IMR-90 (cell line): ENCODE data around the gene STARD13. TPM values are rescaled to one million over a fixed set of nuclear protein-coding genes. Genes with fewer than 3 reads are reported as not detected.

Experiments used
- ATAC-seq: fragments of 200-7000 bp; cut with Tn5 transposase; 2 replicates; pipeline ENCODE4 v1.9.1; 2020; ENCODE audit warnings: low read depth, mild to moderate bottlenecking, moderate library complexity
- BruUV-seq: library from RNA; stranded (reverse); fragments of 400-500 nt; replicated peaks from 2 replicates; lab custom pipeline; 2021; lab: Mats Ljungman, UMichigan
- CTCF ChIA-PET: fragments of 300-600 bp; formaldehyde crosslinking; extraction: SDS; loops from one replicate; lab custom pipeline; 2021; ENCODE audit warnings: antibody characterized with exemption; lab: Yijun Ruan, JAX
- POLR2A ChIA-PET: fragments of 300-600 bp; sonication (Branson Sonifier 250); formaldehyde crosslinking; loops from one replicate; lab custom pipeline; 2022; ENCODE audit warnings: antibody characterized with exemption; ENCODE audit not compliant: unreplicated experiment; lab: Charles Lee
- DNase-seq: peaks from one replicate; pipeline ENCODE4 v3.0.0; 2013
- H2AFZ ChIP-seq: replicated peaks from 2 replicates; pipeline ENCODE3; 2013; ENCODE audit warnings: low read length, mild to moderate bottlenecking; ENCODE audit not compliant: poor library complexity
- H2AK5ac ChIP-seq: 2 replicates; pipeline ENCODE4 v1.6.1; 2013; ENCODE audit warnings: low read depth, low read length, inconsistent platforms
- H2AK9ac ChIP-seq: replicated peaks from 2 replicates; pipeline ENCODE3; 2013; ENCODE audit warnings: mild to moderate bottlenecking, low read depth, low read length, moderate library complexity; ENCODE audit not compliant: poor library complexity
- H2BK120ac ChIP-seq: 2 replicates; pipeline ENCODE4 v1.6.1; 2013; ENCODE audit warnings: low read depth, low read length, inconsistent platforms
- H2BK15ac ChIP-seq: 3 replicates; pipeline ENCODE4 v1.6.1; 2013; ENCODE audit warnings: low read depth, low read length, inconsistent platforms
- H2BK20ac ChIP-seq: 2 replicates; pipeline ENCODE4 v1.6.1; 2013; ENCODE audit warnings: low read depth, mild to moderate bottlenecking, inconsistent platforms, low read length, moderate library complexity
- H2BK5ac ChIP-seq: 2 replicates; pipeline ENCODE4 v1.6.1; 2013; ENCODE audit warnings: mild to moderate bottlenecking, low read depth, low read length, inconsistent platforms; ENCODE audit not compliant: poor library complexity, severe bottlenecking
- H3K14ac ChIP-seq: replicated peaks from 2 replicates; pipeline ENCODE4 v1.6.1; 2013; ENCODE audit warnings: low read depth, low read length, inconsistent platforms
- H3K18ac ChIP-seq: 2 replicates; pipeline ENCODE4 v1.6.1; 2013; ENCODE audit warnings: low read depth, low read length, control low read depth
- H3K23ac ChIP-seq: 2 replicates; pipeline ENCODE4 v1.6.1; 2013; ENCODE audit warnings: low read depth, low read length, inconsistent platforms
- H3K27ac ChIP-seq: 2 replicates; pipeline ENCODE4 v1.5.1; 2013; ENCODE audit warnings: mild to moderate bottlenecking, control low read depth, low read length; ENCODE audit not compliant: insufficient read depth
- H3K27me3 ChIP-seq: 2 replicates; pipeline ENCODE4 v1.6.1; 2013; ENCODE audit warnings: low read length; ENCODE audit not compliant: control insufficient read depth, insufficient read depth
- H3K36me3 ChIP-seq: 2 replicates; pipeline ENCODE4 v1.6.1; 2013; ENCODE audit warnings: low read length, mixed read lengths; ENCODE audit not compliant: control insufficient read depth, insufficient read depth
- H3K4ac ChIP-seq: 2 replicates; pipeline ENCODE4 v1.6.1; 2013; ENCODE audit warnings: low read depth, low read length, inconsistent platforms
- H3K4me1 ChIP-seq: 2 replicates; pipeline ENCODE4 v1.6.1; 2013; ENCODE audit warnings: low read length, mixed read lengths; ENCODE audit not compliant: control insufficient read depth, insufficient read depth
- H3K4me2 ChIP-seq: 2 replicates; pipeline ENCODE4 v1.6.1; 2013; ENCODE audit warnings: low read depth, mild to moderate bottlenecking, control low read depth, low read length, moderate library complexity
- H3K4me3 ChIP-seq: 2 replicates; pipeline ENCODE4 v1.5.1; 2013; ENCODE audit warnings: low read depth, mild to moderate bottlenecking, control low read depth, low read length, moderate library complexity; ENCODE audit not compliant: insufficient read depth
- H3K56ac ChIP-seq: 2 replicates; pipeline ENCODE4 v1.6.1; 2013; ENCODE audit warnings: low read length, inconsistent platforms; ENCODE audit not compliant: insufficient read depth; ENCODE audit errors: extremely low read depth
- H3K79me1 ChIP-seq, 2 experiments: 2 replicates each; pipeline ENCODE4 v1.6.1; 2013; ENCODE audit warnings: low read length in 2 of 2, inconsistent platforms in 1 of 2, low read depth in 1 of 2
- H3K9ac ChIP-seq: 2 replicates; pipeline ENCODE4 v1.6.1; 2013; ENCODE audit warnings: low read depth, low read length, control low read depth
- H3K9me1 ChIP-seq: 2 replicates; pipeline ENCODE4 v1.6.1; 2013; ENCODE audit warnings: low read length, inconsistent platforms; ENCODE audit not compliant: insufficient read depth
- H3K9me3 ChIP-seq: 2 replicates; pipeline ENCODE4 v1.6.1; 2013; ENCODE audit warnings: low read length; ENCODE audit not compliant: control insufficient read depth, insufficient read depth
- H4K20me1 ChIP-seq: 2 replicates; pipeline ENCODE4 v1.6.1; 2013; ENCODE audit warnings: low read length, inconsistent platforms; ENCODE audit not compliant: insufficient read depth
- H4K5ac ChIP-seq: 2 replicates; pipeline ENCODE4 v1.6.1; 2013; ENCODE audit warnings: mild to moderate bottlenecking, low read depth, low read length, control low read depth
- H4K8ac ChIP-seq, 2 experiments: 2 replicates each; pipeline ENCODE4 v1.6.1; 2013; ENCODE audit warnings: low read depth in 2 of 2, low read length in 2 of 2, control low read depth in 1 of 2, inconsistent platforms in 1 of 2
- H4K91ac ChIP-seq: 2 replicates; pipeline ENCODE4 v1.6.1; 2013; ENCODE audit warnings: low read depth, low read length, inconsistent platforms; ENCODE audit not compliant: insufficient read depth
- BHLHE40 ChIP-seq: fragments of 150-350 bp; IDR thresholded peaks from 2 replicates; pipeline ENCODE4 v1.6.1; 2016; ENCODE audit warnings: mild to moderate bottlenecking, low read depth, low read length
- CEBPB ChIP-seq: IDR thresholded peaks from 2 replicates; pipeline ENCODE4 v1.6.1; 2012; ENCODE audit warnings: low read depth, low read length, improper control_type of control experiment
- FOS ChIP-seq: fragments of 150-350 bp; IDR thresholded peaks from 2 replicates; pipeline ENCODE4 v1.6.1; 2016; ENCODE audit warnings: low read depth, low read length
- MAFK ChIP-seq: IDR thresholded peaks from 2 replicates; pipeline ENCODE4 v1.6.1; 2012; ENCODE audit warnings: low read depth, low read length, improper control_type of control experiment
- MAZ ChIP-seq: IDR thresholded peaks from 2 replicates; pipeline ENCODE4 v1.6.1; 2012; ENCODE audit warnings: low read depth, mild to moderate bottlenecking, low read length, improper control_type of control experiment, moderate library complexity, borderline replicate concordance
- MXI1 ChIP-seq: IDR thresholded peaks from 2 replicates; pipeline ENCODE4 v1.6.1; 2012; ENCODE audit warnings: low read depth, mild to moderate bottlenecking, low read length, moderate library complexity, borderline replicate concordance
- POLR2A ChIP-seq: IDR thresholded peaks from 2 replicates; pipeline ENCODE4 v1.6.1; 2012; ENCODE audit warnings: mild to moderate bottlenecking, low read depth, low read length
- RAD21 ChIP-seq: IDR thresholded peaks from 2 replicates; pipeline ENCODE4 v1.6.1; 2012; ENCODE audit warnings: low read length, improper control_type of control experiment
- WGBS, 2 experiments: methylation state at CpG; one replicate each; pipeline versions ENCODE4 v1.1.5 to v1.1.7; 2013; ENCODE audit warnings: missing lambda C conversion rate in 2 of 2; ENCODE audit not compliant: insufficient read length in 1 of 2; ENCODE audit errors: extremely low coverage in 2 of 2; 5-methylcytosine and 5-hydroxymethylcytosine counted together
- dilution Hi-C: fragments of 300-500 bp; cut with HindIII; formaldehyde crosslinking; loops from one replicate; pipeline ENCODE4 v1.14.3; 2018; ENCODE audit warnings: low sequenced_read_pairs; ENCODE audit not compliant: unreplicated experiment
- in situ Hi-C: fragments of 300-500 bp; cut with MboI; formaldehyde crosslinking; loops from 3 replicates; pipeline ENCODE4 v1.14.3; 2019; ENCODE audit warnings: low sequenced_read_pairs, inconsistent platforms, mixed read lengths
- intact Hi-C: fragments of 100-400 bp; cut with micrococcal nuclease; formaldehyde crosslinking; loops from 2 replicates; pipeline ENCODE4 v1.10.0; 2022
- polyA plus RNA-seq, 3 experiments: library from polyadenylated mRNA; depleted of rRNA; stranded (reverse); fragments of >200 nt; gene quantifications; 2 replicates each; pipeline ENCODE4 v1.2.3, GENCODE V29; 2012; ENCODE audit warnings: low replicate concordance in 1 of 3
- total RNA-seq: library from RNA; depleted of rRNA; stranded (reverse); fragments of >200 nt; gene quantifications from 2 replicates; pipeline ENCODE4 v1.2.3, GENCODE V29; 2012
- TF ChIP-seq, protein P1 (sequence below): fragments of 150-350 bp; IDR thresholded peaks from 2 replicates; pipeline ENCODE4 v1.6.1; 2017; ENCODE audit warnings: mild to moderate bottlenecking, antibody characterized with exemption, low read length, low read depth
- TF ChIP-seq, protein P2 (sequence below): fragments of 150-350 bp; IDR thresholded peaks from 2 replicates; pipeline ENCODE4 v1.6.1; 2016; ENCODE audit warnings: low read depth, mild to moderate bottlenecking, low read length, moderate library complexity, borderline replicate concordance

The STARD13 gene
- total and polyA plus RNA-seq, 2 of the 4 experiments (the other 2 are of a cell fraction) = 23.6 to 46.6 TPM

DNA sequence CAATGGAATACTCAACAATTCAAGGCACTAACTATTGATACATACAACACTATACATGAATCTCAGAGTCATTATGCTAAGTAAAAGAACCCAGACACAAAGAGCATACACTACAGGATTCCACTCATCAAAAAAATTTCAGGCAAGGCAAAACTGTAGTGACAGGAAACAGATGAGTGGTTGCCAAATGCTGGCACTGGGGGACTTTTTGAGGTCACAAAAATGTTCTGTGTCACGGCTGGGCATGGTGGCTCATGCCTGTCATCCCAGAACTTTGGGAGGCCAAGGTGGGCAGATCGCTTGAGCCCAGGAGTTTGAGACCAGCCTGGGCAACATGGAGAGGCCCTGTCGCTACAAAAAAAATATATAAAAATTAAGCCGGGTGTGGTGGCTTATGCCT is 139.9 kb downstream of the STARD13 start:
- DNase-seq (no peak), ATAC-seq (no peak)
- no peak overlapping the region for H3K9ac ChIP-seq
- no peaks in the 10 kb centered on the region for H3K9me3 ChIP-seq
- dilution Hi-C loops (no loop called here), in situ Hi-C loops (no loop called here), intact Hi-C loops (no loop called here)
- H3K18ac ChIP-seq = no peak overlapping the region
- no TSS peak for BruUV-seq
- no peak overlapping the region for H3K23ac ChIP-seq
- no peak overlapping the region for H2BK120ac ChIP-seq
- peaks cover 13% of the 10 kb centered on the region; the same call in 1 of the 2 replicates for H4K20me1 ChIP-seq
- no peak overlapping the region for H4K5ac ChIP-seq
- no peak overlapping the region for H2BK5ac ChIP-seq
- H3K56ac ChIP-seq = no peak overlapping the region
- no peak overlapping the region for H3K4me3 ChIP-seq
- no peak overlapping the region for H3K14ac ChIP-seq
- no peak overlapping the region for H3K4ac ChIP-seq
- no peak overlapping the region for H2AFZ ChIP-seq
- H2AK9ac ChIP-seq = no peak overlapping the region
- TF ChIP-seq MAFK = no peak
- no peak for TF ChIP-seq CEBPB
- TF ChIP-seq BHLHE40 = no peak
- TF ChIP-seq, protein P1, sequence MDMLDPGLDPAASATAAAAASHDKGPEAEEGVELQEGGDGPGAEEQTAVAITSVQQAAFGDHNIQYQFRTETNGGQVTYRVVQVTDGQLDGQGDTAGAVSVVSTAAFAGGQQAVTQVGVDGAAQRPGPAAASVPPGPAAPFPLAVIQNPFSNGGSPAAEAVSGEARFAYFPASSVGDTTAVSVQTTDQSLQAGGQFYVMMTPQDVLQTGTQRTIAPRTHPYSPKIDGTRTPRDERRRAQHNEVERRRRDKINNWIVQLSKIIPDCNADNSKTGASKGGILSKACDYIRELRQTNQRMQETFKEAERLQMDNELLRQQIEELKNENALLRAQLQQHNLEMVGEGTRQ = no peak
- TF ChIP-seq, protein P2, sequence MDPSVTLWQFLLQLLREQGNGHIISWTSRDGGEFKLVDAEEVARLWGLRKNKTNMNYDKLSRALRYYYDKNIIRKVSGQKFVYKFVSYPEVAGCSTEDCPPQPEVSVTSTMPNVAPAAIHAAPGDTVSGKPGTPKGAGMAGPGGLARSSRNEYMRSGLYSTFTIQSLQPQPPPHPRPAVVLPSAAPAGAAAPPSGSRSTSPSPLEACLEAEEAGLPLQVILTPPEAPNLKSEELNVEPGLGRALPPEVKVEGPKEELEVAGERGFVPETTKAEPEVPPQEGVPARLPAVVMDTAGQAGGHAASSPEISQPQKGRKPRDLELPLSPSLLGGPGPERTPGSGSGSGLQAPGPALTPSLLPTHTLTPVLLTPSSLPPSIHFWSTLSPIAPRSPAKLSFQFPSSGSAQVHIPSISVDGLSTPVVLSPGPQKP = no peak
- TF ChIP-seq FOS = no peak
- TF ChIP-seq MAZ = no peak
- no peak for TF ChIP-seq POLR2A
- no peak for TF ChIP-seq RAD21
- TF ChIP-seq MXI1 = no peak
- no peaks in the 10 kb centered on the region for H3K27me3 ChIP-seq
- CTCF ChIA-PET = no interaction called here
- no peak overlapping the region for H3K27ac ChIP-seq
- H2BK15ac ChIP-seq = no peak overlapping the region
- peaks cover 46 to 83% of the 10 kb centered on the region in 2 experiments for H3K79me1 ChIP-seq
- H4K91ac ChIP-seq = no peak overlapping the region
- H2BK20ac ChIP-seq = no peak overlapping the region
- no peak overlapping the region for H3K4me2 ChIP-seq
- H3K36me3 ChIP-seq = peaks cover 19% of the 10 kb centered on the region
- POLR2A ChIA-PET = no interaction called here
- WGBS, 2 experiments = 100% methylated on average over 2 of the region's 4 CpGs; no CpG with 5 or more reads in 1 of the 2 experiments
- no peaks in the 10 kb centered on the region for H3K9me1 ChIP-seq
- H2AK5ac ChIP-seq = no peak overlapping the region
- peaks cover 5% of the 10 kb centered on the region for H3K4me1 ChIP-seq
- no peak overlapping the region for H4K8ac ChIP-seq
